ENCODE results near the gene S100A14.

S100A14 gene

GRCh38 chr1:153627715-153628626 is 11.8 kb upstream of the S100A14 start, which contains the start of gene S100A1:
Gene S100A1, plus strand, starts transcription at chr1:153628434. Its CDS starts 2,088 bp downstream, at chr1:153630522.
- Histone ChIP-seq H3K18ac (ENCODE audit: low read length) (peak within 1 kb of the TSS; percentile 88), H3K4me3 (ENCODE audit: low read length) (peak within 1 kb of the TSS; percentile 40), H2AK5ac (ENCODE audit: low read length) (no peak within 1 kb of the TSS), H3K27ac (ENCODE audit: low read depth, low read length) (peak within 1 kb of the TSS; percentile 69), H3K4me1 (ENCODE audit: control insufficient read depth, low read depth, low read length) (peaks cover 2% of the 10 kb centered on the region), H3K79me1 (ENCODE audit: low read length) (no peaks in the 10 kb centered on the region), H3K56ac (ENCODE audit: low read length) (peak within 1 kb of the TSS; percentile 89), H4K8ac (ENCODE audit: low read depth, low read length) (no peak within 1 kb of the TSS), H3K4ac (ENCODE audit: low read depth, low read length) (peak within 1 kb of the TSS; percentile 47), H2BK120ac (ENCODE audit: low read depth, low read length) (no peak within 1 kb of the TSS), H4K5ac (ENCODE audit: low read length) (no peak within 1 kb of the TSS), H3K23ac (ENCODE audit: low read length) (no peak within 1 kb of the TSS), H2BK15ac (replicated peaks; ENCODE audit: low read depth) (no peak within 1 kb of the TSS), H3K9ac (ENCODE audit: low read length) (peak within 1 kb of the TSS; percentile 83), H3K4me2 (ENCODE audit: low read length) (peak within 1 kb of the TSS; percentile 82), H3K79me2 (ENCODE audit: control insufficient read depth, insufficient read depth, low read length) (no peaks in the 10 kb centered on the region), H3K27me3 (ENCODE audit: insufficient read depth, low read length, poor library complexity) (no peaks in the 10 kb centered on the region), H2BK5ac (ENCODE audit: low read length) (no peak within 1 kb of the TSS), H3K36me3 (ENCODE audit: control insufficient read depth, insufficient read depth, low read length) (no peaks in the 10 kb centered on the region)
- no CpG with 5 or more reads among the region's 10 CpGs for WGBS (ENCODE audit: extremely low coverage, insufficient coverage, low lambda C conversion rate)
- DNase-seq, result peak; percentile 35

GRCh38 chr1:153626904-153627714 is 11.0 kb upstream of the S100A14 start, which contains the start of gene S100A13:
Gene S100A13, minus strand, starts transcription at chr1:153627505. Its CDS starts 1,033 bp downstream, at chr1:153626472.
- no peak within 1 kb of the TSS for H2BK120ac ChIP-seq (ENCODE audit: low read depth, low read length)
- no peak within 1 kb of the TSS for H2BK15ac ChIP-seq (replicated peaks; ENCODE audit: low read depth)
- H3K4me3 ChIP-seq (ENCODE audit: low read length), result peak within 1 kb of the TSS; percentile 40
- H3K4me2 ChIP-seq (ENCODE audit: low read length), result peak within 1 kb of the TSS; percentile 82
- peak; percentile 99 for DNase-seq
- no peak within 1 kb of the TSS for H3K23ac ChIP-seq (ENCODE audit: low read length)
- H3K27ac ChIP-seq (ENCODE audit: low read depth, low read length), result peak within 1 kb of the TSS; percentile 69
- peak within 1 kb of the TSS; percentile 33 for H2BK5ac ChIP-seq (ENCODE audit: low read length)
- H3K36me3 ChIP-seq (ENCODE audit: control insufficient read depth, insufficient read depth, low read length), result no peaks in the 10 kb centered on the region
- H3K9ac ChIP-seq (ENCODE audit: low read length), result peak within 1 kb of the TSS; percentile 83
- H2AK5ac ChIP-seq (ENCODE audit: low read length), result no peak within 1 kb of the TSS
- H3K18ac ChIP-seq (ENCODE audit: low read length), result peak within 1 kb of the TSS; percentile 88
- no peak within 1 kb of the TSS for H4K8ac ChIP-seq (ENCODE audit: low read depth, low read length)
- H3K27me3 ChIP-seq (ENCODE audit: insufficient read depth, low read length, poor library complexity), result no peaks in the 10 kb centered on the region
- peak within 1 kb of the TSS; percentile 89 for H3K56ac ChIP-seq (ENCODE audit: low read length)
- H3K4me1 ChIP-seq (ENCODE audit: control insufficient read depth, low read depth, low read length), result peaks cover 2% of the 10 kb centered on the region
- no CpG with 5 or more reads among the region's 28 CpGs for WGBS (ENCODE audit: extremely low coverage, insufficient coverage, low lambda C conversion rate)
- no peaks in the 10 kb centered on the region for H3K79me2 ChIP-seq (ENCODE audit: control insufficient read depth, insufficient read depth, low read length)
- H3K79me1 ChIP-seq (ENCODE audit: low read length), result no peaks in the 10 kb centered on the region
- H3K4ac ChIP-seq (ENCODE audit: low read depth, low read length), result peak within 1 kb of the TSS; percentile 47
- no peak within 1 kb of the TSS for H4K5ac ChIP-seq (ENCODE audit: low read length)

- H3K4me3 ChIP-seq (ENCODE audit: low read length), result no peak overlapping the region
- H3K79me1 ChIP-seq (ENCODE audit: low read length), result no peaks in the 10 kb centered on the region
- no peak overlapping the region for H2BK5ac ChIP-seq (ENCODE audit: low read length)
- no peaks in the 10 kb centered on the region for H3K27me3 ChIP-seq (ENCODE audit: insufficient read depth, low read length, poor library complexity)
- H3K4ac ChIP-seq (ENCODE audit: low read depth, low read length), result no peak overlapping the region
- H3K27ac ChIP-seq (ENCODE audit: low read depth, low read length), result no peak overlapping the region
- no peak overlapping the region for H2BK15ac ChIP-seq (replicated peaks; ENCODE audit: low read depth)
- H3K79me2 ChIP-seq (ENCODE audit: control insufficient read depth, insufficient read depth, low read length), result no peaks in the 10 kb centered on the region
- no peak overlapping the region for H3K18ac ChIP-seq (ENCODE audit: low read length)
- H2AK5ac ChIP-seq (ENCODE audit: low read length), result no peak overlapping the region
- H3K4me1 ChIP-seq (ENCODE audit: control insufficient read depth, low read depth, low read length), result peaks cover 2% of the 10 kb centered on the region
- no peak for DNase-seq
- no peak overlapping the region for H3K23ac ChIP-seq (ENCODE audit: low read length)
- H2BK120ac ChIP-seq (ENCODE audit: low read depth, low read length), result no peak overlapping the region
- H3K4me2 ChIP-seq (ENCODE audit: low read length), result no peak overlapping the region
- no peaks in the 10 kb centered on the region for H3K36me3 ChIP-seq (ENCODE audit: control insufficient read depth, insufficient read depth, low read length)
- H3K9ac ChIP-seq (ENCODE audit: low read length), result peak overlapping the region; percentile 83
- no peak overlapping the region for H4K8ac ChIP-seq (ENCODE audit: low read depth, low read length)
- no CpG with 5 or more reads among the region's 3 CpGs for WGBS (ENCODE audit: extremely low coverage, insufficient coverage, low lambda C conversion rate)
- H3K56ac ChIP-seq (ENCODE audit: low read length), result peak overlapping the region; percentile 89
- no peak overlapping the region for H4K5ac ChIP-seq (ENCODE audit: low read length)
Observed at GRCh38 chr1:153626477-153626903, 10.4 kb upstream of the S100A14 start.

DNA sequence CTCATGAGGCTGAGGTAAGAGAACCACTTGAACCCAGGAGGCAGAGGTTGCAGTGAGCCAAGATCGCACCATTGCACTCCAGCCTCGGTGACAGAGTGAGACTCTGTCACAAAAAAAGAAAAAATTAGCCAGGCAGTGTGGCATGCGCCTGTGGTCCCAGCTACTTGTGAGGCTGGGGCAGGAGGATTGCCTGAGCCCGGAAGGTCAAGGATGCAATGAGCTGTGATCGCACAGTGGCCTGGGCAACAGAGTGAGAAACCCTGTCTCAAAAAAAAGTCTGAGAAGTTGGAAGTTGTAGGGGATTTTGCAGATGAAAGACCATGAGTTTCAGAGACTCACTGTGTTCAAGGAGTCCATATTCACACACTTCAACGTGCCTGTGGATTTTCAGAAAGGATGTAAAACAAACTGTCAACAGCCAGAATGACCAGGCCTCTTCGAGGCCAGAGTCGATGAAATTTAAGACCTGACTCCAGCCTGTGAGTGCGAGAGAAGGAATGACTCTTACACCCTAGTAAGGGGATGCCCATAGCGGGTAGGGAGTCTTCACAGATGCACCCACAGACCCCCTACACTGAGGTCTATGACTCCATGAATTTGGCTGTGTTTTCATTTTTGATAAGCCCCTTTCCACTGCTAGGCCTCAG is 9.0 kb upstream of the S100A14 start:
- no peaks in the 10 kb centered on the region for H3K36me3 ChIP-seq (ENCODE audit: control insufficient read depth, insufficient read depth, low read length)
- no peak overlapping the region for H3K27ac ChIP-seq (ENCODE audit: low read depth, low read length)
- no peak overlapping the region for H3K18ac ChIP-seq (ENCODE audit: low read length)
- WGBS (ENCODE audit: extremely low coverage, insufficient coverage, low lambda C conversion rate), result no CpG with 5 or more reads among the region's 10 CpGs
- no peaks in the 10 kb centered on the region for H3K79me1 ChIP-seq (ENCODE audit: low read length)
- no peak for DNase-seq
- no peak overlapping the region for H2BK15ac ChIP-seq (replicated peaks; ENCODE audit: low read depth)
- no peaks in the 10 kb centered on the region for H3K79me2 ChIP-seq (ENCODE audit: control insufficient read depth, insufficient read depth, low read length)
- no peak overlapping the region for H3K4me3 ChIP-seq (ENCODE audit: low read length)
- no peak overlapping the region for H3K56ac ChIP-seq (ENCODE audit: low read length)
- H3K4me2 ChIP-seq (ENCODE audit: low read length), result no peak overlapping the region
- H4K5ac ChIP-seq (ENCODE audit: low read length), result no peak overlapping the region
- H3K23ac ChIP-seq (ENCODE audit: low read length), result no peak overlapping the region
- no peak overlapping the region for H2BK5ac ChIP-seq (ENCODE audit: low read length)
- peaks cover 2% of the 10 kb centered on the region for H3K4me1 ChIP-seq (ENCODE audit: control insufficient read depth, low read depth, low read length)
- H3K27me3 ChIP-seq (ENCODE audit: insufficient read depth, low read length, poor library complexity), result no peaks in the 10 kb centered on the region
- no peak overlapping the region for H4K8ac ChIP-seq (ENCODE audit: low read depth, low read length)
- H3K9ac ChIP-seq (ENCODE audit: low read length), result no peak overlapping the region
- no peak overlapping the region for H2BK120ac ChIP-seq (ENCODE audit: low read depth, low read length)
- H2AK5ac ChIP-seq (ENCODE audit: low read length), result no peak overlapping the region
- no peak overlapping the region for H3K4ac ChIP-seq (ENCODE audit: low read depth, low read length)

- Histone ChIP-seq H3K4ac (ENCODE audit: low read depth, low read length) (no peak overlapping the region), H3K27ac (ENCODE audit: low read depth, low read length) (no peak overlapping the region), H4K8ac (ENCODE audit: low read depth, low read length) (no peak overlapping the region), H3K9ac (ENCODE audit: low read length) (no peak overlapping the region), H3K23ac (ENCODE audit: low read length) (no peak overlapping the region), H3K79me1 (ENCODE audit: low read length) (no peaks in the 10 kb centered on the region), H3K56ac (ENCODE audit: low read length) (no peak overlapping the region), H3K36me3 (ENCODE audit: control insufficient read depth, insufficient read depth, low read length) (no peaks in the 10 kb centered on the region), H3K27me3 (ENCODE audit: insufficient read depth, low read length, poor library complexity) (no peaks in the 10 kb centered on the region), H2BK15ac (replicated peaks; ENCODE audit: low read depth) (no peak overlapping the region), H3K4me3 (ENCODE audit: low read length) (no peak overlapping the region), H3K4me2 (ENCODE audit: low read length) (no peak overlapping the region), H2AK5ac (ENCODE audit: low read length) (no peak overlapping the region), H3K4me1 (ENCODE audit: control insufficient read depth, low read depth, low read length) (peaks cover 2% of the 10 kb centered on the region), H3K18ac (ENCODE audit: low read length) (no peak overlapping the region), H2BK5ac (ENCODE audit: low read length) (no peak overlapping the region), H4K5ac (ENCODE audit: low read length) (no peak overlapping the region), H3K79me2 (ENCODE audit: control insufficient read depth, insufficient read depth, low read length) (no peaks in the 10 kb centered on the region), H2BK120ac (ENCODE audit: low read depth, low read length) (no peak overlapping the region)
- WGBS (ENCODE audit: extremely low coverage, insufficient coverage, low lambda C conversion rate), result no CpG with 5 or more reads among the region's 7 CpGs
- DNase-seq, result no peak
Observed at GRCh38 chr1:153623101-153623500, 7.0 kb upstream of the S100A14 start.
